ENCODE data around the gene POLD4. TPM values are rescaled to one million over a fixed set of nuclear protein-coding genes. Genes with fewer than 3 reads are reported as not detected.
"Not testable (repeated sequence)": the region's sequence is repeated elsewhere in the genome, so short reads cannot be mapped to it uniquely, and the experiment has no call there.

POLD4 gene
- total RNA-seq (10 to 100 TPM; 22.6 to 57.7 (median 47.2) TPM), polyA plus RNA-seq (10 to 100 TPM; 12.5 to 87.8 TPM)
- long read RNA-seq, donor 1, transcript POLD4-201 (4 exons, 918 nt): major isoform, 13 of 58 reads
- long read RNA-seq, donor 1, transcript POLD4-205 (4 exons, 1,486 nt): minor isoform, 8 of 58 reads
- long read RNA-seq, donor 1, transcript POLD4-207 (4 exons, 584 nt): minor isoform, 7 of 58 reads
- long read RNA-seq, donor 1, transcript POLD4-209 (2 exons, 860 nt): minor isoform, 11 of 58 reads
- long read RNA-seq, donor 1, partial matches to known transcripts: 9 of 58 reads
- long read RNA-seq, donor 1, other reads (novel, unspliced or antisense): 3 of 58 reads
- long read RNA-seq, donor 2, transcript POLD4-201 (4 exons, 918 nt): minor isoform, 6 of 20 reads
- long read RNA-seq, donor 2, transcript POLD4-205 (4 exons, 1,486 nt): major isoform, 10 of 20 reads
- long read RNA-seq, donor 2, partial matches to known transcripts: 0 of 20 reads
- long read RNA-seq, donor 2, other reads (novel, unspliced or antisense): 0 of 20 reads
- long read RNA-seq, donor 3, transcript POLD4-205 (4 exons, 1,486 nt): minor isoform, 9 of 93 reads
- long read RNA-seq, donor 3, transcript POLD4-207 (4 exons, 584 nt): minor isoform, 6 of 93 reads
- long read RNA-seq, donor 3, transcript POLD4-209 (2 exons, 860 nt): minor isoform, 28 of 93 reads
- long read RNA-seq, donor 3, transcript POLD4-201 (4 exons, 918 nt): major isoform, 37 of 93 reads
- long read RNA-seq, donor 3, partial matches to known transcripts: 2 of 93 reads
- long read RNA-seq, donor 3, other reads (novel, unspliced or antisense): 7 of 93 reads

DNA sequence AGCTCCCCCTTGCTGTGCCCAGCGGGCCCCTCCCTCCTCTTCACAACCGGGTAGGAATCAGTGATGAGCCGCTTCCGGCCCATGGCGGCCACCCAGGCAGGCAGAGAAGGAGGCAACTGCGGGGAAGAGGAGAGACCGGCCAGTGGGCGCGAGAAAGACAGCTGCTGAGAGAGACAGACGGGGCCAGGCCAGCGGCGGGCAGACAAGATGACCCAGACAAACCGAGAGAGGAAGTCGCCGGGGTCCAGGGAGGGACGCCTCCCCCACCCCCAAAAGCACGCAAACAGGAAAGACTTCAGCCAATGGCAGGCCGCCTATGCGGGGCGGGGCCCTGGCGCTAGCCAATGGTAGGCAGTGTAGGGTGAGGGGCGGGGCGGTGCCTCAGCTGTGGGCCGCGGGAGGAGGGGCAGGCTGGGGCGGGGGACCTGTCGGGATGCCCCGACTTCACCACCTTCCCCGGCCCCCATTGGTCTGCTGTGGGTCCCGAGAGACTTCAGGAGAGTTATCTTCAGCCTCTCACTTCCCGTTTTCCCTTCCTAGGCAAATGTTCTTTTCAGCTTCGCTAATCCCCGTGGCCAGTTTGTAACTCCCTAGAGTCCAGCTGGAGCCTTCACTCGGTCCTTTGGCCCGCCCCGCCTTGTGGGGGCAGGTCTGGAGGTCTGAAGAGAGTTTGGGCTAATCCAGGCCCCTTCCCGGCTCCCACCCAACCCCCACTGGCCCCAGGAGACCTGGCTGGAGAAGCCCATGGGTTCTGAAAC is at the start of gene POLD4:
POLD4 (minus strand) TSS at position 230 of the 758 bp plus-strand sequence; CDS start at position 83, 147 bp downstream.
- Histone ChIP-seq H3K36me3 (no peaks in the 10 kb centered on the region), H3K27ac (peak within 1 kb of the TSS; percentile 96 to 98), H3K4me1 (ENCODE audit: insufficient read depth) (peaks cover 22% of the 10 kb centered on the region), H3K27me3 (no peaks in the 10 kb centered on the region), H3K4me3 (peak within 1 kb of the TSS; percentile 61), H3K9me3 (no peaks in the 10 kb centered on the region)
- DNase-seq: peak; percentile 99
- whole genome bisulfite sequencing, 3 donors: 0 to 1% (median 0%) methylated on average over 34 to 37 of the region's 37 CpGs
- peak; percentile 83 for TF ChIP-seq POLR2A (IDR thresholded peaks at IDR 0.05)
- TF ChIP-seq, protein P1, sequence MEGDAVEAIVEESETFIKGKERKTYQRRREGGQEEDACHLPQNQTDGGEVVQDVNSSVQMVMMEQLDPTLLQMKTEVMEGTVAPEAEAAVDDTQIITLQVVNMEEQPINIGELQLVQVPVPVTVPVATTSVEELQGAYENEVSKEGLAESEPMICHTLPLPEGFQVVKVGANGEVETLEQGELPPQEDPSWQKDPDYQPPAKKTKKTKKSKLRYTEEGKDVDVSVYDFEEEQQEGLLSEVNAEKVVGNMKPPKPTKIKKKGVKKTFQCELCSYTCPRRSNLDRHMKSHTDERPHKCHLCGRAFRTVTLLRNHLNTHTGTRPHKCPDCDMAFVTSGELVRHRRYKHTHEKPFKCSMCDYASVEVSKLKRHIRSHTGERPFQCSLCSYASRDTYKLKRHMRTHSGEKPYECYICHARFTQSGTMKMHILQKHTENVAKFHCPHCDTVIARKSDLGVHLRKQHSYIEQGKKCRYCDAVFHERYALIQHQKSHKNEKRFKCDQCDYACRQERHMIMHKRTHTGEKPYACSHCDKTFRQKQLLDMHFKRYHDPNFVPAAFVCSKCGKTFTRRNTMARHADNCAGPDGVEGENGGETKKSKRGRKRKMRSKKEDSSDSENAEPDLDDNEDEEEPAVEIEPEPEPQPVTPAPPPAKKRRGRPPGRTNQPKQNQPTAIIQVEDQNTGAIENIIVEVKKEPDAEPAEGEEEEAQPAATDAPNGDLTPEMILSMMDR (IDR thresholded peaks at IDR 0.05): no peak
- TF ChIP-seq EP300 (IDR thresholded peaks at IDR 0.05): peak; percentile 54
- intact Hi-C loops (cut with DNase I): loop anchor here in 1 of 4 donors (2.0 to 5.0 kb wide), 2 partner anchors 34 to 155 kb away; partner anchors contain the start of gene CDK2AP2

GRCh38 chr11:67403085-67403484 is 49.7 kb upstream of the POLD4 start:
- 96 to 98% (median 97%) methylated on average over 9 of the region's 9 CpGs for WGBS, 3 donors
- intact Hi-C loops (cut with DNase I): loop anchor here in 2 of 4 donors (1.0 to 10.0 kb wide), 2 partner anchors 66 to 102 kb away; partner anchors contain the start of genes CDK2AP2 (in 1 of the 2), PITPNM1 (in 1 of the 2) and TMEM134 (in 1 of the 2)
- not testable (repeated sequence) for DNase-seq; H3K4me3 ChIP-seq; H3K27ac ChIP-seq; H3K9me3 ChIP-seq; H3K36me3 ChIP-seq; H3K4me1 ChIP-seq (ENCODE audit: insufficient read depth); H3K27me3 ChIP-seq

DNA sequence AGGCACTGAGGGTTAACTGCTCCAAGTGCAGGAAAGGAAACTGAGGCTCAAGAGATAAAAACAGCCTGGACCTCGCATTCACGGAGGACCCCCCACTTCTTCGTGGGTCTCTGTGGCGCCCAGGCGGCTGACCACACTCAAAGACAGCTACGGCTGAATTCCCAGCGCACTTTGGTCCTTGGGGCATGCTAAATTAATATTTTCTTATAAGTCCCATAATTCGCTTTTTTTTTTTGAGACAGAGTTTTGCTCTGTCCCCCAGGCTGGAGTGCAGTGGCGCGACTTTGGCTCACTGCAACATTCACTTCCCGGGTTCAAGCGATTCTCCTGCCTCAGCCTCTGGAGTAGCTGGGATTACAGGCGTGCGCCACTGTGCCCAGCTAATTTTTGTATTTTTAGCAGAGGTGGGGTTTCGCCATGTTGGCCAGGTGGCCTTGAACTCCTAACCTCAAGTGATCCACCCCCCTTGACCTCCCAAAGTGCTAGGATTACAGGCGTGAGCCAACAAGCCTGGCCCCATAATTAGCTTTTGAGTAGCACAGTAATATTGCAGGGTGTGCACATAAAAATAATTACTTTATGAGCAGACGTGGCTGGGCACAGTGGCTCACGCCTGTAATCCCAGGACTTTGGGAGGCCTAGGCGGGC is 49.0 kb upstream of the POLD4 start:
- H3K4me3 ChIP-seq: peak overlapping the region; percentile 29
- intact Hi-C loops (cut with DNase I): loop anchor here in 1 of 4 donors (10.0 kb wide), 1 partner anchor 102 kb away; the partner anchor contains the start of genes CDK2AP2 and PITPNM1
- not testable (repeated sequence) for H3K4me1 ChIP-seq (ENCODE audit: insufficient read depth)

DNA sequence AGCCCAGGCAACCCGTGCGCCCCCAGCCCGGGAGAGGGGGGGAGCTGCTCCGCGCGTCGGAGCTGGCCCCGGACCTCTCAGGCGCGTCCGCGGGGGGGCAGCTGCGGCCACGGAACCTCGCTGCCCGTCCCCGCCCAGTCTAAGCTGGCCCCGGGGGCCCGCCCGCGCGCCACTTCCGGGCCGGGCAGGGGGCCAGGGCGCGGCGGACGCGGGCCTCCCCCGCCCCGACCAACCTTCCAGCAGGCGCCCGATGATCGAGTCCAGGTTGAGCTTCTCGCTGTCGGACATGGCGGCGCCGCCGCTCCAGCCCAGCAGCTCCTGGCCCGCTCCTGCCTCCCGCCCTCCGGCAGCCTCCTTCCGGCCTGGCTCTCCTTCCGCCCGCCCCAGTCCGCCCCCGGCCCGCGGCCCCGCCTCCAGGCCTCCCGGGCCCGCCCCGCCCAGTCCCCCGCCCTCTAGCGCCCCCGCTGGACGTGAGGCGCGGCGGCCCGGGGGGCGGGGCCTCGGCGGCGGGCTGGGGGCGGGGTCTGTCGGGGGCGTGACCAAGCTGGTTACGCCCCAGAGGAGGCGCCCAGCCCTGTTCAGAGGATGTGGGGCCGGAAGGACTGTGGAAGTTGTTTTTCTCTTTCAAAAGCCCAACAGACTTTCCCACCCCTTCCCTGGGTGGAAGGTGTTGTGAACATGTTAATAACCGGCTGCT is 48.3 kb upstream of the POLD4 start, which contains the start of gene PPP1CA:
PPP1CA (minus strand) TSS at position 364 of the 697 bp plus-strand sequence; CDS start at position 288, 76 bp downstream.
- peaks cover 1% of the 10 kb centered on the region for H3K4me1 ChIP-seq (ENCODE audit: insufficient read depth)
- TF ChIP-seq, protein P1 (IDR thresholded peaks at IDR 0.05): peak; percentile 27 to 36 (median 29)
- TF ChIP-seq EP300 (IDR thresholded peaks at IDR 0.05) (no peak), POLR2A (IDR thresholded peaks at IDR 0.05) (peak; percentile 70)
- H3K36me3 ChIP-seq: no peaks in the 10 kb centered on the region
- H3K27me3 ChIP-seq: no peaks in the 10 kb centered on the region
- H3K4me3 ChIP-seq: peak within 1 kb of the TSS; percentile 91
- no peaks in the 10 kb centered on the region for H3K9me3 ChIP-seq
- WGBS, 3 donors: 1% methylated on average over 31 to 73 of the region's 73 CpGs
- peak; percentile 91 to 95 (median 93) for DNase-seq
- intact Hi-C loops (cut with DNase I): loop anchor here in 2 of 4 donors (1.0 to 10.0 kb wide), 3 partner anchors 42 to 105 kb away; partner anchors contain the start of genes CDK2AP2 (in 1 of the 2), CORO1B (in 1 of the 2) and PITPNM1 (in 1 of the 2)
- peak within 1 kb of the TSS; percentile 19 to 86 for H3K27ac ChIP-seq

More for the DNA sequence above, 49.0 kb upstream of the POLD4 start:
- DNase-seq, H3K27me3 ChIP-seq, H3K36me3 ChIP-seq, H3K9me3 ChIP-seq: not testable (repeated sequence)
- peak overlapping the region in 1 of 2 donors; percentile 41 for H3K27ac ChIP-seq
- 44 to 55% (median 45%) methylated on average over 19 of the region's 19 CpGs for WGBS, 3 donors
